Adrenal gland (tissue), 5 donors: ENCODE results near the gene C20orf144.

Experiments
- CTCF ChIP-seq, 6 experiments: fragments of 450-650 bp in 4 of 6; fragments of 200-600 bp in 2 of 6; sonication (generic) in 1 of 6; IDR thresholded peaks; 1 replicate in 5 of 6; 2 replicates in 1 of 6; pipeline versions ENCODE4 v1.5.1 to v1.8.0; 2016 to 2021; ENCODE audit warnings: antibody characterized with exemption in 6 of 6, mild to moderate bottlenecking in 2 of 6, moderate library complexity in 1 of 6
- POLR2A ChIP-seq, 2 donors: fragments of 450-650 bp; IDR thresholded peaks; one replicate each; pipeline ENCODE4 v1.6.1; 2017; ENCODE audit warnings: antibody characterized with exemption in 2 of 2, mild to moderate bottlenecking in 2 of 2, moderate library complexity in 1 of 2
- donor health status: DM: no; HTN: no; CAD: no.

GRCh38 chr20:33660035-33660684 is 2.0 kb upstream of the C20orf144 start:
- TF ChIP-seq CTCF (IDR thresholded peaks at IDR 0.05) (no peak), POLR2A (IDR thresholded peaks at IDR 0.05) (no peak)
